GM03348 (cell line): Measurements from ENCODE around the gene CAPZA1.
A peak's percentile ranks its signal among the peaks of the same experiment; 100 is the strongest.
"Not testable (repeated sequence)": the region's sequence is repeated elsewhere in the genome, so short reads cannot be mapped to it uniquely, and the experiment has no call there.

Experiments
- DNase-seq: peaks from one replicate; pipeline ENCODE4 v3.0.0; 2012; ENCODE audit warnings: low spot score

Gene CAPZA1

DNA sequence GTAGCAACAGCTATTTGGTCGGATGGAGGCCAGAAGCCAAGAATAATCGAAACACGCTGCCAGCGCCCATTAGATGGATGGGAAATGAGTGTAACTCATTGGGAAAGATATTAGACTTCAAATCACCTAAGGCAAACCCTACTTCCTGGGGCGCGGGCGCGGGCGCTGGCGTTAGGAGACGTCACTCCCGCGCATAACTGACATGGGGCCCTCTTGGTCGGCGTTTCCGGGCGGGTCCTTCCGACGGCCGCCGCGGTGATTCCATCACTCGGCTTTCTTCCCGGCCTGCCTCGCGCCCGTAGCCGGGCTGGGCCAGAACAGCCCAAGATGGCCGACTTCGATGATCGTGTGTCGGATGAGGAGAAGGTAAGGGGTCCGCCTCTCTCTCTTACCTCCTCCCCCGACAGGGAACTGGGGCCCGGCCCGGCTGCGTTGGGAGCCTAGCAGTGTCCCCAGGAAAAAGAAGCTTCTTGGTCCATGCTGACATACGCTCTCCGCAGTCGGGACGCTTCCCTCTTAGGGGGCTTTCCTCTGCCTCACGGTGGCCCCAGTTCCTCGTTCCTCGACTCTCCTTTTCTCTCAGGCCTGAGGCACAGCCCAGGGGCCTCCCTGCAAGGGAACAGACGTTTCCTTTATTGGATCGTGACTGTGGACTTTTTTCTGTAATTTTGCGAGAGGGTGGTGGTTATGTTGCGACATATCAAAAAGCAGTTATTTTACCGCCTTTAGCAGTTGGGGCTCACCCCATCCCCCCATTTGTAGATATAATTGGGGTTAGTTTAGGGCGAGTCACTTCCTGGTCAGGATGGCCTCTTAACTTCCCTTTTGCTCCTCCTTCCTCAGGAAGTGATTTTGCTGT is at the start of gene CAPZA1:
TSS of gene CAPZA1 (plus strand) at position 315 of the 859 bp plus-strand sequence. CDS start at position 328, 13 bp downstream.
- DNase-seq: peak; percentile 96

DNA sequence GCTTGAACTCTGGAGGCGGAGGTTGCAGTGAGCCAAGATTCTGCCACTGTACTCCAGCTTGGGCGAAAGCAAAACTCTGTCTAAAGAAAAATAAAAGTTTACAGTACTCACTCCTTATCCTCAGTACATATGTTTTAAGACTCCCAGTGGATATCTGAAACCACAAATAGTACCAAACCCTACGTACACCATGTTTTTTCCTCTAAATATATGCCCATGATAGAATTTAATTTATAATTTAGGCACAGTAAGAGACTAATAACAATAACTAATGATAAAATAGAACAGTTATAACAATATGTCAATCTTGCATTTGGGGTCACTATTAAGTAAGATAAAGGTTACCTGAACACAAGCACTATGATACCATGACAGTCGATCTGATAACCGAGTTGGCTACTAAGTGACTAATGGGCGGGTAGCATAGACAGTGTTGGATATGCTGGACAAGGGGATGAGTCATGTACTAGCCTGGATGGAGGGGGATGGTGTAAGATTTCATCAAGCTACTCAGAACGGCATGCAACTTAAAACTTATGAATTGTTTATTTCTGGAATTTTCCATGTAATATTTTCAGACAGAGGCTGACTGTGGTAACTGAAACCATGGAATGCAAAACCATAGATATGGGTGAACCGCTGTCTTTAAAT is 44.4 kb upstream of the CAPZA1 start:
- DNase-seq: peak; percentile 77

DNA sequence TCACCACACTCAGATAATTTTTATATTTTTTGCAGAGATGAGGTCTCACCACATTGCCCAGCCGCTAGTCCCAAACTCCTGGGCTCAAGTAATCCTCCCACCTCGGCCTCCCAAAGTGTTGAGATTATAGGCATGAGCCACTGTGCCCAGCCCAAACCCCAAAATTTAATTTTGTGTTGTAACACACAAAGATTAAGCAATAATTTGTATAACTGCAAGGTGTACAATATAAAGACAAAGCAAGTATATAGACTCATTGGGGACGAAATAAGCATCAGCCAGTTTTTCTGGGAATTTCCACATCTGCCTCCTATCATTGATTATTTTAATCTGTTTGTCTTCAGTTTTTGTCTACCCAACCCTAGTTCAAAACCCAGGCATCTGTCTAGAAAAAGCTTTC is 43.4 kb upstream of the CAPZA1 start:
- no peak for DNase-seq

DNA sequence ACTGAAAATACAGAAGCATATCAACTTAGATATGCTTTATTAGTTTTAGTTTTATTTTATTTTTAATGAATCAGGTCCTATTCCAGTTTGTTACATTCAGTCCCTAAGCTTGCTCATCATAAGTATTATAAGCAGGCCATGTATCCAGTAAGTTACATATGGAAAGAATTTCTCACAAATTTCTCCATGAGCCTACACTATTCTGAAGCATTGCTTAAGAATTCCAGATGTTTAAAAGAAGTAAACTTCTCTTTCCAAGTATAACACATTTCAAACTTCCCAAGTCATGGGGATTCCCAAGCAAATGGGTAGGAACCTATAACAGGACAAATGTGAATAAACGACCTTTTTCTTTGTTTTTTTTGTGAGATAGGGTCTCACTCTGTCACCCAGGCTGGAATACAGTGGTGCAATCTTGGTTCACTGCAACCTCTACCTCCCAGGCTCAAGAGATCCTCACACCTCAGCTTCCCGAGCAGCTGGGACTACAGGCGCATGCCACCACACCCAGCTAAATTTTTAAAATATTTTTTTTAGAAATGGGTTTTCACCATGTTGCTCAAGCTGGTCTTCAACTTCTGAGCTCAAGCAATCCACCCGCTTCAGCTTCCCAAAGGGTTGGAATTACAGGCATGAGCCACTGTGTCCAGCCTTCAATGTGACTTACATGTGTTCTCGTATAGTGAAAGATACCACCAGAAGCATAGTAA is 39.7 kb upstream of the CAPZA1 start:
- DNase-seq: peak; percentile 44

DNA sequence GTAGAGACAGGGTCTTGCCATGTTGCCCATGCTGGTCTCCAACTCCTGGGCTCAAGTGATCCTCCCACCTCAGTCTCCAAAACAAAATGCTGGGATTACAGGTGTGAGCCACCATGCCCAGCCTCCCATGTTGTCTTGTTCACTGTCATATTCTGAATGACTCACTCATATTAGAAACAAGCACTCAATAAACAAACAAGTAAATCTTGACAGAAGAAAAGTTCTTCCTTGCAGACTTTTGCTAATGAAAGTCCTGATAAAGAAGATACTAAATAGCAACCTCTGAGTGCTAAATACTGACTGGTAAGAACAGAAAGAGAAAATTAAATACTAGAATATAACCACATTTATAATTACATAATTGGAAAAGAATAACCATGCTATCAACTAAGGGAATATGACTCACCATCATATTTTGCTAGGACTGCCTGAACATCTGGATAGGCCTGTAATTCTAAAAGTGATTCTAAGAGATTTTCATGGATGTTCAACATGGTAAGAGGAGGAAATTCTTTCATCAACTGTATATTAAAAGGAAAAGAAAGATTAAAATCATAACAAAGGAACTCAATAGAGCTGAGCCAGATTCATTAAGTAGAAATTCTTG is 37.9 kb upstream of the CAPZA1 start:
- peak; percentile 30 for DNase-seq

DNA sequence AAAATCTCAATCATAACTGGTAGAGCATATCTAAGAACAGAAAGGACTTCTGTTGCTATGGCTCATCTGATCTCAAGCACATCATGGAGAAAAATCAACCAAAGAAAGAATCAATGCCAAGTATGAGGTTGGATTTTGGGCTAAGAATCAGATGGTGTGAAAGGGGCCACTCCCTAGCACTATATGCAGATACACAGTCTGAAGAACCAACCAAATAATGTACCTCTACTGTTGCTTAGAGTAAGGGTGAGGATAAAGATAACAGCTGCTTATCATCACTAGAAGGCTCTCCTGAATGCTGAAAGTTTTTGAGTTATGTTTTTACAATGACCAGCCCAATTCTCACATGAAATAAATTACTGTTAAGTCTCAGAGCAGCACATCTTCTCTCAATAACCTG is 36.3 kb upstream of the CAPZA1 start:
- DNase-seq: peak; percentile 4

DNA sequence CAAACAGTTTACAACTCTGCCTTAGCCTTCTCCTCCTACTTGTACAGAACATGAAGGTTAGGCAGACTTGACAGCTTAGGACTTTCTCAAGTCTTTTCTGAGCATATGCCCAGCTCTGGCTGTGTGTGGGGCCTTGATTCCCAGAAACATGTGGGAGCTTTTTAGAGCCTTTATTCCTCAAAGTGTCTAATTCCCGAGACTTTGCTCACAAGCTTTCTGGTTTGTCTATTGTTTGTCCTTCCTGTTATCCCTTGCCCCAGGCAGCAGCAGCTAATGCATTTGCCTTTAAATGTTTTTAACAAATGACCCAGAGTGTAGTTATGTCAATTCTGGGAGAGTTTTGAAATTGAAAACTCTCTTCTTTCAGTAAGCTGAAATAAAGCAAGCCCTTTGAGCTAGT is 29.9 kb upstream of the CAPZA1 start:
- no peak for DNase-seq

DNA sequence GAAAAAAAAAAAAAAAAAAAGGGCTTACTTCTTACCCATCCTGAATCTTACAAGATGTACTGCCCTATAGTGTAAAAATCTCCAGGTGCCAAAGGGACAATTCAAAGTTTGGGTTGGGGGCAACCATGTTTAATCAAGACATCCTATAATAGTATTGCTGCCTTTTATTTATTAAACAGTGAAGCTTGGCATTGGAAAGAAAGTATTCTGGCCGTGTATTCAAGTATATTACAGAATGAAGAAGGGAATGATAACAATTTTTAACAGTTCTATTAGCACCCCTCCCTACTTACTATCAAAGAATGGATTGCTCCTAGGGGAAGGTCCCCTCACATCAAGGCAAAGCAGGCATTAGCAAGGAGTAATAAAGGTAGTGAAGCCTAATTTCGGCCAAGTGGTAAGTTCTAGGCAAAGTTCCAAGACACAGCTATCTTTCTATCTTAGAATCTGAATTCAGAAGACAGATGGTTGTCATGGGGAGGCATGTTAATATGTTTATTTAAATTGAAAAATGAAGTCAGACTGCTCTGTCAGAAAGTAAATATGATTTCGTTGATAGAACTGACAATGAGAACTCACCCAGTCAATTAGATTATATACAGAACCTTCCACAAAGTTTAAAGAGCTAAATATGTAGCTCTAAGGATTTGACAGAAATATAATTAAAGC is 25.3 kb upstream of the CAPZA1 start:
- no peak for DNase-seq

DNA sequence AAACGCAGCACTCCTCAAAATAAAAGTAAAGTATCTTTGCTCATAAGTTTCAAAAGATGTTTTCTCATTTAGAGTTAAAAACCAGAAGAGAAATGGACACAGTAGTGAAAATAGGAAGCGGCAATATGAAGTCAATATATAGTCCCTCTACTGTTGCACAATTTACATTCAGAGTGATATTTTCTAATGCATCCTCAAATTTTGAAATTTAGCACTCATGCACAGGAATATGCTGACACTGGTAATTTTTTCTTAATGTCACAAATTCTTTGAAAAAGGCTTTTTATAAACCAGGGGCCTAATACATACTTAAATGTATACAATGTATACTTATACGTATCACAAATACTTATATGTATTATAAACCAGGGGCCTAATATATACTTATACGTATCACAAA is 20.2 kb upstream of the CAPZA1 start:
- DNase-seq: no peak

DNA sequence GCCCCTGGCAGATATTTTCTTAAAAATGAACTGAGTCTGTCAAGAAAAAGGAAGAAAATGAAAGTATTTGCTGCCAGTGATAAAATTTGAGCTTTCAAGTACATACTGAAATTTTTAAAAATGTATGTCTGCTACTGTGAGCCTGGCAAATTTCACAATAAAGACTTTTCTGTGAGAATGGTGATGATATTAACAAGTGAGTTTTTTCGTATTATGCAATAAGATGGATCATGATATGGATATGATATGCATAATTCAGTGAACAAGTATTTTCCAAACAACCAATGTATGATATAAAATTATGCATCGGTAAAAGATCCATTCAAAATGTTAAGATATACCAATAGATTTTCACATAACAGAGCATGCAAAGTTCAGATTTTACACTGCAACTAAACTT is 16.6 kb upstream of the CAPZA1 start:
- no peak for DNase-seq

DNA sequence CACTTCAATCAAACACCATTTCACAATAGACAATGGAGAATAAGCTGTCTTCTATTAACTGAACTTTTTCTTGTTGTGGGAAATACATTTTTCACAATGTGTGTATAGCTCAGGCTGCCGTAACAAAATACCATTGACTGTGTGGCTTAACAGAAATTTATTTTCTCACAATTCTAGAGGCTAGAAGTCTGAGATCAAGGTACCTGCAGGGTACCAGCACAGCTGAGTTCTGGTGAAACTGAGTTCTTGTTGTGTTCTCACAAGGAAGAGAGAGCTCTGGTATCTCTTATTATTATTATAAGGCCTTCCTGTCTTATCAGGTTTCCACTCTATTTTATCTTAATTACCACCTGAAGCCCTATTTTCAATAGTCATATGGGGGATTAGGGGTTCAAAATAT is 16.1 kb upstream of the CAPZA1 start:
- no peak for DNase-seq

DNA sequence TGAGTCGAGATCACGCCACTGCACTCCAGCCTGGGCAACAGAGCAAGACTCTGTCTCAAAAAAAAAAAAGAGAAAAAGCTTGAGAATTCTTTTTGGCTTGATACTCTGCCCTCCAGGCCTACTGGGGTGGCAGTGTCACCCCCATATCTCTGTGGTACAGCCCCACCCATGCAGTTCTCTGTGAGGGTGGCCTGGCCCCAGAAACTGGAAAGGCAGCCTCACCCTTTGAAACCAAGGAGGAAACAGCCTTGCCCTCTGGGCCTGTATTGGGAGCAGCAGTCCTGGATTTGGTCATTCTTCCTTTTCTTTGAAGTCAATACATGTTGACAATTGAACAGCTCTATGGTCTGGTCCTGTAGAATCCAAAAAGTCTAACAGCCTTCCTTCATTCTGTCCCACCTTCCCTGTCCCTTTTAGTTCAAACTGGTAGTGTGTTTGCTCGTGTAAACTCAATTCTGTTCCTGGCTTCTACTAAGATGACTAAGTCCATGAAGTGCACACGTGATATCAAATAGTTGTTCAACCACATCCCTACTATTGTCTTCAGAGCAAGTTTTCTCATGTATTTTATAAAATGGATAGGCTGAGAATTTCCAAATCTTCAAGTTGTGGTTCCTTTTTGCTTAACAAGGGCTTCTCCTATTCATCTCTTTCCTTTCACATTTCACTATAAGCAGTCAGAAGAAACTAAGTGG is 13.9 kb upstream of the CAPZA1 start:
- no peak for DNase-seq

DNA sequence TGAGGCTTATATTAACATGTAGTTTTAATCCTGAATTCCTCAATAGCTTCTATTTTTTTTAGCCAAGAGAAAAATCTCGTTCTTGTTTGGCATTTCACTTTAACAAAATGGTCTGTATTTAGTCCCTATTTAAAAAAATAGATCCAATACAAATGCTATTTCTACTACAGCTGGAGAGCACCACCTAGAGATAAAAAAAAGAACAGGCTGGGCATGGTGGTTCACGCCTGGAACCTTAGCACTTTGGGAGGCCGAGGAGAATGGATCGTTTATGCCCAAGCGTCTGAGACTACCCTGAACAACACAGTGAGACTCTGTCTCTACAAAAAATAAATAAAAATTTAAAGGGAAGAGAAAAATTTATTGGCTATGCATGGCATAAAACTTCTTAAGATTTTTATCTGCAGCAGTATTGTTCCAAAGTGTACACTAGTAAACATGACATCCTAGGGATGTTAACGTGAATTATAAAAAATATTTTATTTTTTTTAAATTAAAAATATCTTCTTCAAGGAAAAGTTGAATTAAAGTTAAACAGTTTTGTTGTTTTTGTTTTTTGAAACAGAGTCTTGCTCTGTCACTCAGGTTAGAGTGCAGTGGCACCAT is 5.1 kb upstream of the CAPZA1 start:
- DNase-seq: peak; percentile 40

DNA sequence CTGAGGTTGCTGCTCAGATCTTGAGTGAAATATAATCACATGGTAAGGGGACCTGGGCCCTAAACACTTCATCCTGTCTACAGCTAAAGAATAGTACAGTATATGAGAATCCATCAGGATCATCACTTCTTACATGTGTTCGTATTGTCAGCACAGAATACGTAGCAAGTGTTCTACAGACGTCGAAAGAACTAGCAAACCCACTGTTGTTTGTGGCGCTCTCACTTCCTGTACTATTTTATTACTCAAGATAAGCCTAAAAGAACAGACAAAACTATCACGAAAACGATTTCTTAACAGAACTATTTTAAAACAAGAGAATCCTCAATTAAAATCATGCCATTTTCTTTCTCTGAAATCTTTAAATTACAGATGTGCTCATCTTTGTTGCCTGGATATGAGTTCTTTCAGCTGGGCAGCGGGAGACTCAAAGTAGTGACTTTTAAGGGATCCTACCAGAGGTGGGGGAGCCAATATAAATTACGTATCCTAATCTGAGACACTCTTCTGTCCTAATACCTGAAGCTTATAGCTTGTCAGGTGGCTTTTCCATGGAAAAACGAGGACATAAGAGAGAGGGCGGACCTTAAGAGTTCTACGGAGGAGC is 1.4 kb upstream of the CAPZA1 start:
- DNase-seq: peak; percentile 31

DNA sequence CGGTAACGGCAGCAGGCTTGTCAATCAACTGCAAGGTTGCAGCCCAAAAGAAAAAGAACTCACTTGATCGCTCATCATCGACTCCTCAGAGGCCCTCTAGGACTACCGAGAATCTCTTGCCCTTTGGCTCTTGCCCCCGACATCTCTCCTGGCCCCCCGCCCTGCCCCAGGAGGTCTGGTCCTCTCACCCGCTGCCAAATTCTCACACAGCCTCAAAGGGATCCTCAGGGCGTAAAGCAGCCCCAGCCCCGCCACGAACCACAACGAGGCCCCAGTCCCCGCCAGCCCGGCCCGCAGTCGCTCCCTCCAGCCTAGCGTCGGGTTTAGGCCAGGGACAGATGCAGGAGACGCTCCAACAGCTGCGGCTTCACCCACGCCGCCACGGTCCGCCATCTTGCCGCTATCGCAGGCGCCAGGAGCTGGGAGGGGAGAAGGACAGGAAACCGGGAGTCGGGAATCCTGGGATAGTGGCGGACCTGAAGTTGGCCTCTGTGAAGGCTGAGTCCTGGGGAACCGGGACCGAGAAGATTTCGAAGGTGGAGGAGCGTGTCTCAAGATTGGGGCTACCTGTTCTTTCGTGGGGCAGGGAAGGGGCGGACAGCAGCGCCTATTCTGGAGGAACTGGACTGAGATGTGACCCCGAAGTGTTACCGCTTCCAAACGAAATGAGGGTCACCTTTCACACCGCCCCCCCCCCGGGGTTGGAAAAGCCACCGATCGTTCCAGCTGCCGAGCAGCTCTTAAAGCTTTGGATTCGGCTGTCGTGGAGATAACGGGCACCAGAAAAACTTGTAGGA is 713 bp upstream of the CAPZA1 start, which contains the start of gene ST7L:
TSS of gene ST7L (minus strand) at position 421 of the 797 bp plus-strand sequence. CDS start at position 393, 28 bp downstream.
- peak; percentile 87 for DNase-seq

DNA sequence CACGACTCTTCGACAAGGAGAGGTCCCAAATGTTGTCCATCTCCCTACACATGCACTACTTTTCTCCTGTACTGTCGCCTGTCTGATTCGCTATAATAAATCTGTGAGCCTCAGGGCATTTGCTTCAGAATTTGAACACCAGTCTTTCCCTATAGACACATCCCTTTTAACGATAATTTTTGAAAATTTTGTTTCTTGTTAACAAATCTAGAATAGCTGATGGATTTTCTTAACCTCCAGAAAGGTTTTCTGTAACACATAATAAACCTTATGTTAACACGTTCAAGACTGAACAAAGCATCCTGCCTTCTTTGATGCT is 704 bp downstream of the CAPZA1 start:
- no peak for DNase-seq

DNA sequence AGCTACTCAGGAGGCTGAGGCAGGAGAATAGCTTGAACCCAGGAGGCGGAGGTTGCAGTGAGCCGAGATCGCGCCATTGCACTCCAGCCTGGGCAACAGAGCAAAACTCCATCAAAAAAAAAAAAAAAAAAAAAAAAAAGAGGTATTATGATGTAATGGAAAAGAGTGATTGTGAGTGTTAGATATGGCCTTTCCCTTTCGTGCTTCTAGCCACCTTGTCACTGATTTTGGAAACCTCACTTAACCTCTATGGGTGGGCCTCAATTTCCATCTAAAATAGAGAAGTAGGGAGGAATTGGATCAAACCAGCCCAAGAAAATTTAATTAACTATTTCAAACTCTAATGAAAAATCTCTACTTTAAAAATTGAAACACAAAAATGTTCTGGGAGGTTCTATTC is 4.9 kb downstream of the CAPZA1 start:
- not testable (repeated sequence) for DNase-seq

DNA sequence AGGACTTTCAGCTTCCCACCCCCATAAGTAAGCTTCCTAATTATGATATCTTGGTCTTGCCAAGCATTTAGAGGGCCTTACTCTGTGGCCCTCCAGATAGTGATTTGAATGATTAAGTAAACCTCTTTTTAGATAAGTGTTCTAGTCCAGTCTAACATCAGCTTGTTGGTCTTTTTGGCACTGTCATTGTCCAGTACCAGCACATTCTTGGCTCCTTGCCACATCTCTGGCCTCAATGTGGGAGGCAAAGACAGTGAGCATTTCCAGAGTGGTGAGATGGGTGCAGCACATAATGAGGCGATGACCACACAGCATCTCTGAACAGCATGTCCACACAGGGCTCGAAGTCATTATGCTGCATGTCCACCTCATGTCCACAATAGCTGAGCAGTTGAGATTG is 6.1 kb downstream of the CAPZA1 start:
- peak; percentile 11 for DNase-seq

DNA sequence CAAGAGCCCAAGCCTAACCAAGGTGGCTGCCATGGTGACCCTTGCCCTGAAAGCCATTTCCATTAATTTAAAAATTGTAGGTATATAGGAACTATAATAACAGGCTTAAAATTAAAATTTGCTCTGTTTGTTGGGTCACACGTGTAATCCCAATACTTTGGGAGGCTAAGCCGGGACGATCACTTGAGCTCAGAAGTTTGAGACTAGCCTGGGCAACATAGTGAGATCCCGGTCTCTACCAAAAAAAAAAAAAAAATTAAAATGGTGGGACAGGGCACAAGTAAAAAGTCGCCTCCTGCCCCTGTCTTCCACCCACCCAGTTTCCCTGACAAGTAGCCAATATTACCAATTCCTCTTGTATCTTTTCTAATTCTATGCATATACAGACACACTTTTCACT is 6.6 kb downstream of the CAPZA1 start:
- no peak for DNase-seq

DNA sequence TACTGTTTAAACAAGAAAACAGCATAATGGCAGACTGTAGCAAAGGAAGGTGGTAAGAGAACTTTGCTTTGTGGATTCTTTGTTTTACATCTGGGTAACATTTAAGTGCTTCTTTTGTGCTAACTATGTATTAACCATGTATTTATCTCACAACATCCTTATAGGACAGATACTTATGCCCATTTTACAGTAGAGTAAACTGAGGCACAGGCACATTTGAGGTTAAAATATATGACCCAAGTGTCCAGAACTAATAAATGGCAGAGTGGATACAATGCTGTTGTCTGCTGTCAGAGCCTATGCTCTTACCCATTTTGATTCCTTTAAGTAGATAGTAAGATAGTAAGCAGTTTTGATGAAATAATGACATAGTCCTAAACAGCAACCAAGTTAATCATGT is 7.3 kb downstream of the CAPZA1 start:
- DNase-seq: no peak
